ENCODE data around the gene IQGAP3. TPM values are rescaled to one million over a fixed set of nuclear protein-coding genes. Genes with fewer than 3 reads are reported as not detected.
"Not testable (repeated sequence)": the region's sequence is repeated elsewhere in the genome, so short reads cannot be mapped to it uniquely, and the experiment has no call there.

Gene IQGAP3
- total RNA-seq, 2 experiments from 2014 or later: 9.4 to 10.6 TPM

DNA sequence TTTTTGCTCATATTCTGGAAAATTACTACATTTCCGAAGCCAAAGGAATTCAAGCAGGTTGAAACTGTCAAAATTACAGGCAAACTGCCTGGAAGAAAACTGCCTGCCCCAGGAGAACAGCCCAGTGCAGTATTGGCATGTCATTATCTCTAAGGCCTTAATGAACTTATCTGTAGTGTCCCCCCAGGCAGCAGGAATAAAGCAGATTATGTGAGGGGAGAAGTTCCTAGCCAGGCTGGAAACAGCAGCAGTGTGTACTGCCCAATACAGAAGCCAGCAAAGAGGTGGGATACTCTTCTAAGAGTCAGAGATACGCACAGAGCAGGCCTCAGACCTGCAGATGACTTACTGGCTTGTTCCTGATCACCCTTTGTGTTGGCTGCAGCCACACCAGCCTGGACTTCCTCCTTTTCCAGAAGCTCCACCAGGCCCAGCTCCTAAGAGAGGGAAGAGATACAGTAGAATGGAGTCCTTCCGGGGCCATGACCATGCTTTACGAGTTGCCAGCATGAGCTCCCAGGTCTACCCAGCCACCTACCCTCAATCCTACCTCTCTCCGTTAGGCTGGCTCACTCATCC, 11.7 kb downstream of the IQGAP3 start:
- Mint-ChIP-seq H3K9me3 (no peaks in the 10 kb centered on the region), H3K4me3 (no peak overlapping the region), H3K27ac (no peak overlapping the region), H3K4me1 (ENCODE audit: low read depth) (no peaks in the 10 kb centered on the region), H3K27me3 (ENCODE audit: low read depth) (no peaks in the 10 kb centered on the region), H3K36me3 (ENCODE audit: low read depth) (no peaks in the 10 kb centered on the region)
- CTCF ChIA-PET: no interaction called here
- intact Hi-C loops (cut with micrococcal nuclease): no loop called here
- no peak for DNase-seq

DNA sequence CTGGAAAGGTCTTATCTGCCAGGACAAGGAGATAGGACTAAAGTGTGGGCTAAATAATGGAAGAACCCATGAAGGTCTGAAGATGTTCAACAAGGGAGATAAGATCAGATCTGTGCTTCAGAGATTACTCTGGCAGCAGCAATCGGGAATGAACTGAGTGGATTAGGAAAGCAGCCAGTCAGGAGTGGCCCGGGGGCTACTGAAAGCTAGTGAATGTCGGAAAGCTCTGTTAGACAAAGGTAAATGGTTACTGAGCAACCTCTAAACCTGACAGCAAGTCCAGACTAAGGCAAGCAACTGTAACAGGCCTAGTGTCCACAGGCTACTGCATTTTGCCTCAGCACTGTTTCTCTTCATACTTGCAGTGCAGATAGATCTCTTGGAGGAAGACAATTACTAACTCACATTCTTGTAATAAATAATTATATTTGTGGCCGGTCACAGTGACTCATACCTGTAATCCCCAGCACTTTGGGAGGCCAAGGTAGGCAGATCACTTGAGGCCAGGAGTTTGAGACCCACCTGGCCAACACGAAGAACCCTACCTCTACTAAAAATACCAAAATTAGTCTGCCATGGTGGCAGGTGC, 12.5 kb downstream of the IQGAP3 start:
- CTCF ChIA-PET: no interaction called here
- DNase-seq: no peak
- H3K4me1 Mint-ChIP-seq (ENCODE audit: low read depth): no peaks in the 10 kb centered on the region
- no peak overlapping the region for H3K27ac Mint-ChIP-seq
- H3K27me3 Mint-ChIP-seq (ENCODE audit: low read depth): no peaks in the 10 kb centered on the region
- intact Hi-C loops (cut with micrococcal nuclease): no loop called here
- no peak overlapping the region for H3K4me3 Mint-ChIP-seq
- H3K9me3 Mint-ChIP-seq: no peaks in the 10 kb centered on the region
- no peaks in the 10 kb centered on the region for H3K36me3 Mint-ChIP-seq (ENCODE audit: low read depth)

DNA sequence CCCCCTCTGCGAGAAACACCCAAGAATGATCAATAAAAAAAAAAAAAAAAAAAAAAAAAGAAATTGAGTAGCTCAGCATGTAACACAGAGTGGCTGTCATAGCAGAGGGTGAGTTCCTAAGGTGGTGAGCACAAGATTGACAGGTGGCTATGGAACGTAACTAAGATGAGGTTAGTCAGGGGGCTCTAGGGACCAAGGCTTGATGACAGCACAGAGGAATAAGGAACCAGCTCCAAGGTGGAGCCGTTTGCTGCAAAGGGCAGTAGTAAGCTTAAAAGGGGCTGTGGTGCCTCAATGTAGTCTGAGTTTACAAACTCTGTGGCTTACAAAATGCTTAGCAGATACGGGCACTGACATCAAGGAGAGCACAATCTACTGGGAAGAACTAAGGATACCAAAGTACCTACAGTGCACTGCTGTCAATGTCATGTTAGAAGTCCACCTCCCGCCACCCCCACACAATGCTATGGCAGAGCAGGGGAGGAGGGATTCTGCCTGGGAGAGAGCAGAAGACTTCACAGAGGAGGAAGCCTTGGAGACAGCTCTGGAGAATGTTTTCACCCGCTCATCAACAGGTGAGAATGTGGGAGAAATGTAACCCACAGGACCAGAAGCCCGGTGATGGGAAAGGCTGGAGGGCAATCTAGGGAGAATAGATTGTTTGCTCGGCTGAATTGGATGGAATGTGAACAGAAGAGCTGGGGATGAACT, 13.1 kb downstream of the IQGAP3 start:
- H3K9me3 Mint-ChIP-seq: no peaks in the 10 kb centered on the region
- no peaks in the 10 kb centered on the region for H3K36me3 Mint-ChIP-seq (ENCODE audit: low read depth)
- no peaks in the 10 kb centered on the region for H3K4me1 Mint-ChIP-seq (ENCODE audit: low read depth)
- no peak overlapping the region for H3K27ac Mint-ChIP-seq
- no peaks in the 10 kb centered on the region for H3K27me3 Mint-ChIP-seq (ENCODE audit: low read depth)
- no peak overlapping the region for H3K4me3 Mint-ChIP-seq
- intact Hi-C loops (cut with micrococcal nuclease): no loop called here
- no peak for DNase-seq
- CTCF ChIA-PET: no interaction called here

DNA sequence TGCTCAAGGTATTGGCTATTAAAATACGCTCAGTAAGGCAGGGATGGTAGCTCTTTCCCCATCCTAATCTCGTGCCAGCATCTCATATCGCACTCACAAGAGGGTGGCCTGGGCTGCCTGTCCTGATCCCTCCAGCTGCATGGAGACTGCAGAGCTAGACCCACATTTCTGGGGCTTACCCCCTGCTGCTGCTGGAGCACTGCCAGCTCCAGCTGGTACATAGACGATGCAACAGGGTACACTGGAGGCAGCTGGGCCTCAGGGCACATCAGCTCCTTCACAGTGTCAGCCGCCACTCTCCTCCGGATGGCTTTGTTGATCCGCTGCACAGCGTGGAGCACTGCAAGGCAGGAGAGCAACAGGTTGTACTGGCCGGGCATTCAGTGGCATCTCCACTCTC, 16.0 kb downstream of the IQGAP3 start:
- H3K4me3 Mint-ChIP-seq: no peak overlapping the region
- CTCF ChIA-PET: interaction anchor here (0.6 to 0.7 kb wide), 3 partner anchors 19 to 111 kb away, joined by 3 to 4 read pairs (median 3); partner anchors contain the start of gene TTC24
- intact Hi-C loops (cut with micrococcal nuclease): no loop called here
- no peaks in the 10 kb centered on the region for H3K27me3 Mint-ChIP-seq (ENCODE audit: low read depth)
- no peak overlapping the region for H3K27ac Mint-ChIP-seq
- H3K4me1 Mint-ChIP-seq (ENCODE audit: low read depth): no peaks in the 10 kb centered on the region
- no peak for DNase-seq
- no peaks in the 10 kb centered on the region for H3K9me3 Mint-ChIP-seq
- H3K36me3 Mint-ChIP-seq (ENCODE audit: low read depth): no peaks in the 10 kb centered on the region

DNA sequence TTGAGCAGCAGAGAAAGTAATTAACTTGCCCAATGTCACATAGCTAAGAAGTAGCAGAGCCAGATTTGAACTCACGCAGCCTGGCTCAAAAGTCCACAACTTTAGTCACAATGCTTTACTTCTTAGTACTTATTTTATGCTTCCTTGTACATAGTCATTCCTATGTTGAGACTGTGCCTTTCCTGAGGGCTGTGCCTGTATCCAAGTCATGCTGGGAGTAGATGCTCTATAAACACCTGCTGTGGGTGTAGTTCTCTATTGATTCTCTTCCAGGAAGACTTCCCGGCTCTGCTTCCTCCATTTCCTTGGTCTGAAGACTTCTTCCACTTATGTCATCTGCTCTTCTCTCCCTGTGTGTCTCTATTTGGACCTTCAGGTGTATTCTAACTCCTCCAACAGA, 16.6 kb downstream of the IQGAP3 start:
- Mint-ChIP-seq H3K4me1 (ENCODE audit: low read depth) (no peaks in the 10 kb centered on the region), H3K27ac (no peak overlapping the region), H3K9me3 (no peaks in the 10 kb centered on the region), H3K4me3 (no peak overlapping the region), H3K36me3 (ENCODE audit: low read depth) (no peaks in the 10 kb centered on the region), H3K27me3 (ENCODE audit: low read depth) (no peaks in the 10 kb centered on the region)
- CTCF ChIA-PET: interaction anchor here (0.6 to 1.5 kb wide), 3 partner anchors 24 to 105 kb away, joined by 3 to 5 read pairs (median 4); partner anchors contain the start of gene TTC24
- intact Hi-C loops (cut with micrococcal nuclease): no loop called here
- DNase-seq: no peak

DNA sequence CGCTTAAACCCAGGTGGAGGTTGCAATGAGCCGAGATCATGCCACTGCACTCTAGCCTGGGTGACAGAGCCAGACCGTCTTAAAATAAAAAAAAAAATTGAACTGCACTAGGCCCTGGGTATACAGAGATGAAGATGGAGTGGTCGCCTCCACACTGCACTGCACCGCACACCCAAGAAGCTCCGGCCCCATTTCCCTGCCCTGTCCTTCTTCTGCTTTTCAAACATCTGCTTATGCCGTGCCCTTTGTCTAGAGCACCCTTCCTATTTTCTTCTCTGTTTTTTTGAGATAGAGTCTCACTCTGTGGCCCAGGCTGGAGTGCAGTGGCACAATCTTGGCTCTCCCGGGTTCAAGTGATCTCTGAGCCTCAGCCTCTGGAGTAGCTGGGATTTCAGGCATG, 17.4 kb downstream of the IQGAP3 start:
- no peaks in the 10 kb centered on the region for H3K9me3 Mint-ChIP-seq
- CTCF ChIA-PET: interaction anchor here (1.3 to 1.5 kb wide), 2 partner anchors 74 to 106 kb away, joined by 3 to 5 read pairs; no protein-coding TSS in a partner anchor
- no peak overlapping the region for H3K27ac Mint-ChIP-seq
- H3K4me3 Mint-ChIP-seq: no peak overlapping the region
- H3K36me3 Mint-ChIP-seq (ENCODE audit: low read depth): no peaks in the 10 kb centered on the region
- DNase-seq: no peak
- H3K4me1 Mint-ChIP-seq (ENCODE audit: low read depth): no peaks in the 10 kb centered on the region
- H3K27me3 Mint-ChIP-seq (ENCODE audit: low read depth): no peaks in the 10 kb centered on the region
- intact Hi-C loops (cut with micrococcal nuclease): no loop called here

DNA sequence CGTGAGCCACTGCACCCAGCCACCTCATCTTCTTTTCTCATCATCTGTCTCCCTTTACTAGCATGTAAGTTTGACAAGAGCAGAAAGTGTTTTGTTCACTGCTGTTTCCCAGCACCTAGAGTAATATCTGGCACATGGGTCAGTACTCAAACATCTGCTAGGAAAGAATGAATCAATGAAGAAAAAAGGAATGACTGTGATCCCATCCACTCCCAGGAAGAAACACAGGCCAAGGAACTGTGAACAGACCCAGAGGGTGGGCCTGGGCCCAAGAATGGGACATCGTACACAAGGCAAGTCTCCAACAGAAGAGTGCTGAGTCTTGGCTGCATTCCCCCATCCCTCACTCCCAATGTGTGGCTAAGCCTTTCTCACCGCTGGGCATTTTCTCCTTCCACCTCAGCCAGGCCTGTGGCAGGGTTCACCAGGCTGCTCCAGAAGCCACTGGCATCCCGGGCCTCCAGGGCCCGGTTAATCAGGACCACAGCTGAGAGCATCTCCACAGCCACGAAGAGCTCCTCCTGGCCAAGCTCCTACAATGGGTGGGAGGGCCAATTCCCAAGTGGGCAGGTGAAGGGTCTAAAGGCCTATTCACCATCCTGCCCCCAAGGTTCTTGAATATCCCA, 18.4 kb downstream of the IQGAP3 start:
- H3K9me3 Mint-ChIP-seq: no peaks in the 10 kb centered on the region
- no peak overlapping the region for H3K4me3 Mint-ChIP-seq
- H3K27me3 Mint-ChIP-seq (ENCODE audit: low read depth): no peaks in the 10 kb centered on the region
- no peaks in the 10 kb centered on the region for H3K4me1 Mint-ChIP-seq (ENCODE audit: low read depth)
- no peaks in the 10 kb centered on the region for H3K36me3 Mint-ChIP-seq (ENCODE audit: low read depth)
- no peak overlapping the region for H3K27ac Mint-ChIP-seq
- CTCF ChIA-PET: interaction anchor here (1.5 kb wide), 1 partner anchor 73 kb away, joined by 5 read pairs; no protein-coding TSS in a partner anchor
- DNase-seq: no peak
- intact Hi-C loops (cut with micrococcal nuclease): no loop called here

DNA sequence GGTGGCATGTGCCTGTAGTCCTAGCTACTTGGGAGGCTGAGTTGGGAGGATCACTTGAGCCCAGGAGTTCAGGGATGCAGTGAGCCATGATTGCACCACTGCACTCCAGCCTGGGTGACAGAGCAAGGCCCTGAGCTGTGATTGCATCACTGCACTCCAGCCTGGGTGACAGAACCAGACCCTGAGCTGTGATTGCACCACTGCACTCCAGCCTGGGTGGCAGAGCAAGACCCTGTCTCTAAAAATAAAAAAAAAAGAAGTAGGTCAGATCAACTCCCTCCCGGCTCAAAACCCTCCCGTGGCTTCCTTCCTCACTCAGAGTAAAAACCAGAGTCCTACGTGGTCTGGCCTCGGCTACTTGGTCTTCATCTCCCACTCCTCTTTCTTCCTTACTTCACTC, 19.4 kb downstream of the IQGAP3 start:
- intact Hi-C loops (cut with micrococcal nuclease); H3K4me1 Mint-ChIP-seq (ENCODE audit: low read depth); H3K27me3 Mint-ChIP-seq (ENCODE audit: low read depth); H3K4me3 Mint-ChIP-seq; H3K36me3 Mint-ChIP-seq (ENCODE audit: low read depth); DNase-seq; H3K9me3 Mint-ChIP-seq; H3K27ac Mint-ChIP-seq; CTCF ChIA-PET: not testable (repeated sequence)

DNA sequence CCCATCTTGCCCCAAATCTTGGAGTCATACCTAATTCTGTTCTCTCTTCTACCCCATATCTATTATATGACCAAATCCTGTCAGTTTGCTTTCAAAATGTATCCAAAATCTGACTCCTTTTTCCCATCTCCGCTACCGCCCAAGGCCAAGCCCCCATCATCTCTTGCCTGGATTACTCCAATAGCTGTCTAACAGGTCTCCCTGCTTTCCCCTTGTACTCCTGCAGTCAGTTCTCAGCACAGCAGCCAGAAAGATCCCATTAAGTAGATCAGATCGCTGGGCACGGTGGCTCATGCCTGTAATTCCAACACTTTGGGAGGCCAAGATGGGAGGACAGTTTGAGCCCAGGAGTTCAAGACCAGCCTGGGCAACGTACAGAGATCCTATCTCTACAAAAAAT, 19.8 kb downstream of the IQGAP3 start:
- H3K9me3 Mint-ChIP-seq: no peaks in the 10 kb centered on the region
- no peak for DNase-seq
- H3K27ac Mint-ChIP-seq: no peak overlapping the region
- intact Hi-C loops (cut with micrococcal nuclease): no loop called here
- H3K27me3 Mint-ChIP-seq (ENCODE audit: low read depth): no peaks in the 10 kb centered on the region
- H3K36me3 Mint-ChIP-seq (ENCODE audit: low read depth): no peaks in the 10 kb centered on the region
- CTCF ChIA-PET: no interaction called here
- H3K4me3 Mint-ChIP-seq: no peak overlapping the region
- H3K4me1 Mint-ChIP-seq (ENCODE audit: low read depth): no peaks in the 10 kb centered on the region

DNA sequence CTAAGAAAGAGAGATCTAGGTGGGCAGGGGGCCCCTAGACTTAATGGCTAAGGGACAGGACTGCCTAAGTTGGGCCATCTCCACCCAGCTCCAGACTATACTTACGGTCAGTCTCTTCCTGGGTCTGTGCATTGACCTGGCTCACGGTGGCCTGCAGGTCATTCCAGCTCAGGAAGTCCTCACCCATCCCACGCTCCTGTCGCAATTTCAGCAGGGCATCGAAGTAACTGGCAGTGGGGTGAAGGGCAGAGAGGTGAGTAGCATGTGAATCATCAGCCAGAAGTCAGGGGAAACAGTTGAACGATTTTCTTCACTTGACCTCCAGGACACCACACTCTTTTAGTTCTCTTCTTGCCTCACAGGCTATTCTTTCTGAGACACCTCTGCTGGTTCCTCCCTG, 20.5 kb downstream of the IQGAP3 start:
- Mint-ChIP-seq H3K4me1 (ENCODE audit: low read depth) (no peaks in the 10 kb centered on the region), H3K36me3 (ENCODE audit: low read depth) (no peaks in the 10 kb centered on the region), H3K27me3 (ENCODE audit: low read depth) (no peaks in the 10 kb centered on the region), H3K9me3 (no peaks in the 10 kb centered on the region), H3K27ac (no peak overlapping the region), H3K4me3 (no peak overlapping the region)
- intact Hi-C loops (cut with micrococcal nuclease): no loop called here
- CTCF ChIA-PET: interaction anchor here (1.3 kb wide), 1 partner anchor 71 kb away, joined by 5 read pairs; no protein-coding TSS in a partner anchor
- no peak for DNase-seq

DNA sequence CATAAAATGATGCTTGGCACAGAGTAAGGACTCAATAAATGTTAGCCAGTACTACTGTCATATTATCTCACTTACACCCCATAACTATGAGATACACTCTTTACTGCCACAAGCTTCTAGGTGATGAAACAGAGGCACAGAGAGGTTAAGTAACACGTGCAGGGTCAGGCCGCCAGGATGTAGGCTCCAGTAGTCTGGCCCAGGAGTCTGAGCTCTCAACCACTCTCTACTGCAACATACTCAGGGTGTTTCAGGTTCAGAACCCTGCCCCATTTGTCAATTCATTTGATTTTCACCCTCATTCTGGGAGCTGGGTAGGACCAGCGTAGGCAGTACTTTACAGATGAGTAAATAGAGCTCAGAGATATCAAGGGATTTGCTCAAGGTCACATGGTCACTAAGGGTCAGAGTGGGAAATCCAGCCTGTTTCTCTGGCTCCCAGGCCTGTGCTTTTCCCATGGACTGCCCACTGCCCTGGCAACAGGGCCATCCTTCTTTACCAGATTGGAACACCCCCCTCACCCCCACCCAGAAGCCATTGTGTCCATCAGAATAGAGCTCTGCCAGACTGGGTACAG, 21.2 kb downstream of the IQGAP3 start:
- Mint-ChIP-seq H3K4me3 (no peak overlapping the region), H3K4me1 (ENCODE audit: low read depth) (no peaks in the 10 kb centered on the region), H3K36me3 (ENCODE audit: low read depth) (no peaks in the 10 kb centered on the region), H3K27ac (no peak overlapping the region), H3K27me3 (ENCODE audit: low read depth) (no peaks in the 10 kb centered on the region), H3K9me3 (no peaks in the 10 kb centered on the region)
- DNase-seq: no peak
- intact Hi-C loops (cut with micrococcal nuclease): no loop called here
- CTCF ChIA-PET: interaction anchor here (1.0 to 1.3 kb wide), 3 partner anchors 54 to 78 kb away, joined by 4 to 5 read pairs (median 5); no protein-coding TSS in a partner anchor

DNA sequence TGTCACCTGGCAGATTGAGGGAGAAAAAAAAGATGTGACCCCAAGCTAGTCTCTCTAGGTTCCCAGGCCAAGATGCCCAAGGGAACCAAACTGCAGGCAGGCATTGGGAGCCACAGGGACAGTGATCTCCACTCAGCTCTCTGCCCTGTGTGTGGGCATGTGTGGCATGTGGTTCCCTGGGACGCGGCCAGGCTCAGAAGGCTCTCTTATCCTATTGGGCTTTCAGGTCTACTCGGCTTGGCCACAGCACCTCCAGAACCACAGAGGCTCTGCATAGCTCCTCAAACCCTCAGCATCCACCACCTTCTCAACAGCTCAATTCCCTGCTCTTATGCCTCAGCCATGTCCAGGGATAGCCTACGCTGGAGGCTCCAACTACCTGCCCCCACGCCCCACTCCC, 22.0 kb downstream of the IQGAP3 start:
- no peak for DNase-seq
- Mint-ChIP-seq H3K27ac (no peak overlapping the region), H3K36me3 (ENCODE audit: low read depth) (no peaks in the 10 kb centered on the region), H3K4me3 (no peak overlapping the region), H3K4me1 (ENCODE audit: low read depth) (no peaks in the 10 kb centered on the region), H3K27me3 (ENCODE audit: low read depth) (no peaks in the 10 kb centered on the region), H3K9me3 (no peaks in the 10 kb centered on the region)
- CTCF ChIA-PET: interaction anchor here (1.0 to 1.3 kb wide), 2 partner anchors 69 to 79 kb away, joined by 4 to 5 read pairs; no protein-coding TSS in a partner anchor
- intact Hi-C loops (cut with micrococcal nuclease): no loop called here
